Activated CD4-positive, alpha-beta T cell treated with anti-CD3 and anti-CD28 coated beads for 36 hours (primary cell): ENCODE measurements around the gene ZNF462. TPM values are rescaled to one million over a fixed set of nuclear protein-coding genes. Genes with fewer than 3 reads are reported as not detected.

Experiments used
- ATAC-seq: fragments of 200-7000 bp; cut with Tn5 transposase; one replicate; pipeline ENCODE4 v1.10.0; 2021; ENCODE audit warnings: mild to moderate bottlenecking, moderate library complexity
- CTCF ChIA-PET: fragments of 350-600 bp; sonication (Branson Sonifier 250); formaldehyde crosslinking; loops from one replicate; lab custom pipeline; 2021; ENCODE audit warnings: antibody characterized with exemption; lab: Charles Lee
- POLR2A ChIA-PET: fragments of 350-600 bp; sonication (Branson Sonifier 250); formaldehyde crosslinking; loops from one replicate; lab custom pipeline; 2021; ENCODE audit warnings: antibody characterized with exemption, inconsistent platforms; lab: Charles Lee
- DNase-seq: peaks from one replicate; pipeline ENCODE4 v3.0.0-alpha.2; 2020
- H3K27ac Mint-ChIP-seq: one replicate; pipeline ENCODE4 v1.8.0; 2021; ENCODE audit warnings: mixed read lengths
- H3K27me3 Mint-ChIP-seq: one replicate; pipeline ENCODE4 v1.8.0; 2021; ENCODE audit warnings: mixed read lengths
- H3K36me3 Mint-ChIP-seq: one replicate; pipeline ENCODE4 v1.8.0; 2021; ENCODE audit warnings: low read depth, mixed read lengths
- H3K4me1 Mint-ChIP-seq: one replicate; pipeline ENCODE4 v1.8.0; 2021; ENCODE audit warnings: mixed read lengths
- H3K4me3 Mint-ChIP-seq: one replicate; pipeline ENCODE4 v1.8.0; 2021; ENCODE audit warnings: mild to moderate bottlenecking, moderate library complexity, mixed read lengths
- H3K9me3 Mint-ChIP-seq: one replicate; pipeline ENCODE4 v1.8.0; 2021; ENCODE audit warnings: low read depth, mixed read lengths
- intact Hi-C, 2 experiments: fragments of 100-400 bp; cut with DNase I in 1 of 2; cut with micrococcal nuclease in 1 of 2; formaldehyde crosslinking; loops; one replicate each; pipeline versions ENCODE4 v1.14.2 to v1.15.1; 2022 to 2024; cut with DNase I, micrococcal nuclease
- total RNA-seq, 2 experiments: library from RNA; stranded (reverse); gene quantifications; one replicate each; pipeline ENCODE4 v1.2.3, GENCODE V29; 2021

ZNF462 gene, protein sequence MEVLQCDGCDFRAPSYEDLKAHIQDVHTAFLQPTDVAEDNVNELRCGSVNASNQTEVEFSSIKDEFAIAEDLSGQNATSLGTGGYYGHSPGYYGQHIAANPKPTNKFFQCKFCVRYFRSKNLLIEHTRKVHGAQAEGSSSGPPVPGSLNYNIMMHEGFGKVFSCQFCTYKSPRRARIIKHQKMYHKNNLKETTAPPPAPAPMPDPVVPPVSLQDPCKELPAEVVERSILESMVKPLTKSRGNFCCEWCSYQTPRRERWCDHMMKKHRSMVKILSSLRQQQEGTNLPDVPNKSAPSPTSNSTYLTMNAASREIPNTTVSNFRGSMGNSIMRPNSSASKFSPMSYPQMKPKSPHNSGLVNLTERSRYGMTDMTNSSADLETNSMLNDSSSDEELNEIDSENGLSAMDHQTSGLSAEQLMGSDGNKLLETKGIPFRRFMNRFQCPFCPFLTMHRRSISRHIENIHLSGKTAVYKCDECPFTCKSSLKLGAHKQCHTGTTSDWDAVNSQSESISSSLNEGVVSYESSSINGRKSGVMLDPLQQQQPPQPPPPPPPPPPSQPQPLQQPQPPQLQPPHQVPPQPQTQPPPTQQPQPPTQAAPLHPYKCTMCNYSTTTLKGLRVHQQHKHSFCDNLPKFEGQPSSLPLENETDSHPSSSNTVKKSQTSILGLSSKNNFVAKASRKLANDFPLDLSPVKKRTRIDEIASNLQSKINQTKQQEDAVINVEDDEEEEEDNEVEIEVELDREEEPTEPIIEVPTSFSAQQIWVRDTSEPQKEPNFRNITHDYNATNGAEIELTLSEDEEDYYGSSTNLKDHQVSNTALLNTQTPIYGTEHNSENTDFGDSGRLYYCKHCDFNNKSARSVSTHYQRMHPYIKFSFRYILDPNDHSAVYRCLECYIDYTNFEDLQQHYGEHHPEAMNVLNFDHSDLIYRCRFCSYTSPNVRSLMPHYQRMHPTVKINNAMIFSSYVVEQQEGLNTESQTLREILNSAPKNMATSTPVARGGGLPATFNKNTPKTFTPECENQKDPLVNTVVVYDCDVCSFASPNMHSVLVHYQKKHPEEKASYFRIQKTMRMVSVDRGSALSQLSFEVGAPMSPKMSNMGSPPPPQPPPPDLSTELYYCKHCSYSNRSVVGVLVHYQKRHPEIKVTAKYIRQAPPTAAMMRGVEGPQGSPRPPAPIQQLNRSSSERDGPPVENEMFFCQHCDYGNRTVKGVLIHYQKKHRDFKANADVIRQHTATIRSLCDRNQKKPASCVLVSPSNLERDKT (N-terminal part only)
- total RNA-seq = under 1 TPM; 0.27 to 0.42 TPM

- Mint-ChIP-seq H3K27ac (no peak within 1 kb of the TSS), H3K36me3 (peaks cover 2% of the 10 kb centered on the region), H3K27me3 (peaks cover 69% of the 10 kb centered on the region), H3K4me3 (peak within 1 kb of the TSS; percentile 71), H3K4me1 (peaks cover 36% of the 10 kb centered on the region), H3K9me3 (no peaks in the 10 kb centered on the region)
- CTCF ChIA-PET = no interaction called here
- ATAC-seq (no peak), DNase-seq (peak; percentile 15)
- POLR2A ChIA-PET = no interaction called here
- intact Hi-C loops = no loop called here
Measured at GRCh38 chr9:106862821-106863720, at the start of gene ZNF462. Gene ZNF462 (plus strand): TSS chr9:106863166. CDS start chr9:106923384, 60,218 bp downstream.

GRCh38 chr9:106816524-106816923 lies 46.4 kb upstream of the ZNF462 start:
- no peaks in the 10 kb centered on the region for H3K36me3 Mint-ChIP-seq
- ChIA-PET POLR2A (no interaction called here), CTCF (no interaction called here)
- DNase-seq (no peak), ATAC-seq (no peak)
- no peak overlapping the region for H3K4me3 Mint-ChIP-seq
- no peaks in the 10 kb centered on the region for H3K27me3 Mint-ChIP-seq
- peaks cover 8% of the 10 kb centered on the region for H3K9me3 Mint-ChIP-seq
- intact Hi-C loops = no loop called here
- H3K27ac Mint-ChIP-seq = no peak overlapping the region
- H3K4me1 Mint-ChIP-seq = no peaks in the 10 kb centered on the region

DNA sequence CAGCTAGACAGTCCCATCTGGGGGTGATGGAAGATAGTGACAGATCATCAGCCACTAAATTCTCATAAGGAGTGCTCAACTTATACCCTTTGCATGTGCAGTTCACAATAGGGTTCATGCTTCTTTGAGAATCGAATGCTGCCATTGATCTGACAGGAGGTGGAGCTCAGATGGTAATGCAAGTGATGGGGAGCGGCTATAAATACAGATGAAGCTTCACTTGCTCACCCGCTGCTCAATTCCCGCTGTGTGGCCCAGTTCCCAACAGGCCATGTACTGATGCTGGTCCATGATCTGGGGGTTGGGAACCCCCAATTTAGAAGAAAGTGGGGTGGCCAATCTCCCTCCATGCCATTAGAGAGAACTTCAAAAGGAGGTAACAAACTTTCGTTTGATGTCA lies 44.9 kb upstream of the ZNF462 start:
- ATAC-seq (no peak), DNase-seq (no peak)
- intact Hi-C loops = no loop called here
- Mint-ChIP-seq H3K9me3 (peaks cover 7% of the 10 kb centered on the region), H3K27ac (no peak overlapping the region), H3K36me3 (no peaks in the 10 kb centered on the region), H3K27me3 (no peaks in the 10 kb centered on the region), H3K4me1 (no peaks in the 10 kb centered on the region), H3K4me3 (no peak overlapping the region)
- CTCF ChIA-PET = no interaction called here
- POLR2A ChIA-PET = no interaction called here

GRCh38 chr9:106820866-106821265 lies 42.1 kb upstream of the ZNF462 start:
- intact Hi-C loops = no loop called here
- H3K4me1 Mint-ChIP-seq = no peaks in the 10 kb centered on the region
- no peaks in the 10 kb centered on the region for H3K9me3 Mint-ChIP-seq
- no peaks in the 10 kb centered on the region for H3K36me3 Mint-ChIP-seq
- ChIA-PET POLR2A (no interaction called here), CTCF (no interaction called here)
- H3K4me3 Mint-ChIP-seq = no peak overlapping the region
- DNase-seq (no peak), ATAC-seq (no peak)
- no peak overlapping the region for H3K27ac Mint-ChIP-seq
- H3K27me3 Mint-ChIP-seq = no peaks in the 10 kb centered on the region

DNA sequence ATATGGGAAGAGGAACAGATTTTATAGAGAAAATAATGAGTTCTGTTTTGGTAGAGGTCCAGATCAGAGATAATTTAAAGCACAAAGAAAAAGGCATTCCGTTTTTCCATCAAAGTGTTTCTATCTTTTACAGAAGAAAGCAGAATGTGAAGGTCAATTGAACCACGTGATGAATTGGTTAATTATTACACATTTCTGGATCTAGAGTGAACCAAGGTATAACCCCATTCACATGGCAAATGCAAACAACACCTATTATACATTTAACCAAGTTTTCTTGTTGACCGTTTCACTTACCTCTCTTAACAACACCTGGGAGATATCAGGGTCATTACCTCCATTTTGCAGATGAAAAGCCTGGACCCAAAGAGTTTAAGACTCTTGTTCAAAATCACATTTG lies 34.9 kb upstream of the ZNF462 start:
- Mint-ChIP-seq H3K9me3 (no peaks in the 10 kb centered on the region), H3K4me3 (no peak overlapping the region), H3K27ac (no peak overlapping the region), H3K4me1 (no peaks in the 10 kb centered on the region), H3K36me3 (no peaks in the 10 kb centered on the region), H3K27me3 (no peaks in the 10 kb centered on the region)
- no peak for ATAC-seq
- intact Hi-C loops = no loop called here
- ChIA-PET CTCF (no interaction called here), POLR2A (no interaction called here)
- no peak for DNase-seq

DNA sequence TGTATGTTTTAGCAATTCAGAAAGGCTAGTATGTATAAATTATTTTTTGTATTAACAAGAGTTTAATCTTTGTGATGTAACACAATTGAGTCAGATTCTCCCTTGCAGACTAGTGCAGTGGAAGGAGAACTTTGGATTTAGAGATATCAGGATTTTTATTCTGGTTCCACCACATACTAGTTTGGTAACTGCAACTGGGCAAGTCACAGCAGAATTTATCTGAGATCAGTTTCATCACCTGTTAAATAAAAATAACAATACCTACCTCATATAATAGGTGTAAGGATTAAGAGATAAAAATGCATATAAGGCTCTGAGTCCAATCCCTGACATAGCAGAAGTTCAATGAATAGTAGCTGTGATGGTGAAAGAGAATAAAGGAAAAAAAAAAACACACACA lies 34.0 kb upstream of the ZNF462 start:
- ChIA-PET POLR2A (no interaction called here), CTCF (no interaction called here)
- no peaks in the 10 kb centered on the region for H3K27me3 Mint-ChIP-seq
- H3K36me3 Mint-ChIP-seq = no peaks in the 10 kb centered on the region
- no peaks in the 10 kb centered on the region for H3K4me1 Mint-ChIP-seq
- H3K4me3 Mint-ChIP-seq = no peak overlapping the region
- no peak for ATAC-seq
- intact Hi-C loops = no loop called here
- no peak for DNase-seq
- H3K27ac Mint-ChIP-seq = no peak overlapping the region
- no peaks in the 10 kb centered on the region for H3K9me3 Mint-ChIP-seq

DNA sequence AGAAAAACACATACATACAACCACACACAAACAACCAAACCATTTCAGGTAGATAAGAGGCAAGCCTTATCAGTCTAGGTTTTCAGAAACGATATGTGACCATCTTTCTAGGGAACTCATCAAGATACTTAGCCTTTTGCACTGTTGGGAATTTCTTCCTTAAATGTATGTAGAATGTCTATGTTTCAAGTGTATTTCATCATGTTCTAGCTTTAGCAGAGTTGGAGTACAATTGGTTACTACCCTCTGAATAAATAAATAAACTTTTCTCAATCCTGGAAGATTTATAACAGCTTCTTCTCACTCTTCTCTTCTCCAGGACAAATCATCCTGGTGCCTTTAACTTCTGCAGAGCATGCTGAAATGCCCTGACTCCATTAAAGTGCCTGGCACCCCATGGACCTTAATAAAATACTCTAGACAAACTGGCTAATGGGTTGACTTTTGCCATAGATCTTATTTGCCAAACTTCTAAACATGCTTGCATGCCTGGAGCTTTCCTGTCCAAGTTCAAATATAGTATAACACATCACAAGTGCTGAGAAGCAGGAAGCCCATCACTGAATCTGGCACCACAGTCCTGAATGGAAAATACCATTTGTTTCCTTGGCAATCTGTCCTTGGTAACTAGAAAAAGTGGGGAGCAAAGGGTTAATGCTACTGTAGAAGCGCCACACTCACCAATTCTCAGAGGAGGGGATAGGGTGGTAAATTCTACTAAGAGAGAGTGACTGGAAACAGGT lies 33.1 kb upstream of the ZNF462 start:
- Mint-ChIP-seq H3K9me3 (no peaks in the 10 kb centered on the region), H3K36me3 (no peaks in the 10 kb centered on the region), H3K4me1 (no peaks in the 10 kb centered on the region), H3K4me3 (no peak overlapping the region), H3K27ac (no peak overlapping the region), H3K27me3 (no peaks in the 10 kb centered on the region)
- ChIA-PET POLR2A (no interaction called here), CTCF (no interaction called here)
- ATAC-seq (no peak), DNase-seq (no peak)
- intact Hi-C loops = no loop called here

DNA sequence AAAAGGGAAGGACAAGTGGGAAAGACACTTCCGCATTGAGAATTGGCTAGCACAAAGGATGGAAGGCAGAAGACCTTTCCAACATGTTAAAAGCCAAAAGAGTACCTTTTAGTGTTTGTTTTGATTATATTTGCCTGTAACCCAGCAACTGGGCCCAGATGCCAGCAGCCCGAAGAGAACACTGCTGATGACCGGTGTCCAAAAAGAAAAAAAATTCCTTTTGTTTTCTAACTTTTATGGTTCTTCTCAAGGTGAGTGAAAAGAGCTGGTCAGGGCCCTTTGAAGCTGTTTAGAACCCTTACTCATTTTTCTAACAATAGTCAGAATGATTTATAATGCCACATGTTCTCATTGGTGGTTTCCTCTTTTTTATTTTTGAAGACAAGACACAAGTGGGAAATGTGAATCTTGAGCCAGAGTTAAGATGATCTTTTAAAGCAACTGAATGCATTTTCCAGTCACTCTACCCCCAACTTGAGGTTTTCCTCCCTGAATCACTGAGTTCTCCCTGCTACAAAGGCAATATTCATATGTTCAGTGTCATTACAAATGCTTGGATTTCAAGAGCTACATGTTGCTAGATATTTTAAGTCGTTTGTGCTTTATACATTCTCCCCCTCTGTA lies 32.3 kb upstream of the ZNF462 start:
- H3K4me3 Mint-ChIP-seq = no peak overlapping the region
- peaks cover 2% of the 10 kb centered on the region for H3K9me3 Mint-ChIP-seq
- ChIA-PET CTCF (no interaction called here), POLR2A (no interaction called here)
- H3K27me3 Mint-ChIP-seq = no peaks in the 10 kb centered on the region
- H3K4me1 Mint-ChIP-seq = no peaks in the 10 kb centered on the region
- intact Hi-C loops = no loop called here
- no peaks in the 10 kb centered on the region for H3K36me3 Mint-ChIP-seq
- no peak for DNase-seq
- ATAC-seq = no peak
- no peak overlapping the region for H3K27ac Mint-ChIP-seq

- no peaks in the 10 kb centered on the region for H3K4me1 Mint-ChIP-seq
- no peak for ATAC-seq
- H3K9me3 Mint-ChIP-seq = peaks cover 2% of the 10 kb centered on the region
- intact Hi-C loops = no loop called here
- DNase-seq = no peak
- ChIA-PET POLR2A (no interaction called here), CTCF (no interaction called here)
- no peak overlapping the region for H3K27ac Mint-ChIP-seq
- no peaks in the 10 kb centered on the region for H3K27me3 Mint-ChIP-seq
- H3K36me3 Mint-ChIP-seq = no peaks in the 10 kb centered on the region
- H3K4me3 Mint-ChIP-seq = no peak overlapping the region
Measured at GRCh38 chr9:106834888-106835287, 28.1 kb upstream of the ZNF462 start.

- Mint-ChIP-seq H3K4me1 (no peaks in the 10 kb centered on the region), H3K27me3 (no peaks in the 10 kb centered on the region), H3K4me3 (no peak overlapping the region), H3K27ac (no peak overlapping the region), H3K36me3 (no peaks in the 10 kb centered on the region), H3K9me3 (peaks cover 2% of the 10 kb centered on the region)
- DNase-seq (no peak), ATAC-seq (no peak)
- POLR2A ChIA-PET = no interaction called here
- CTCF ChIA-PET = no interaction called here
- intact Hi-C loops = no loop called here
Measured at GRCh38 chr9:106835840-106836239, 27.1 kb upstream of the ZNF462 start.
